ENCODE measurements around the gene DPY19L2. TPM values are rescaled to one million over a fixed set of nuclear protein-coding genes. Genes with fewer than 3 reads are reported as not detected.
"Not testable (repeated sequence)": the region's sequence is repeated elsewhere in the genome, so short reads cannot be mapped to it uniquely, and the experiment has no call there.

DPY19L2 gene
- total RNA-seq, 1 donor from 2014 or later, result 36.3 TPM

DNA sequence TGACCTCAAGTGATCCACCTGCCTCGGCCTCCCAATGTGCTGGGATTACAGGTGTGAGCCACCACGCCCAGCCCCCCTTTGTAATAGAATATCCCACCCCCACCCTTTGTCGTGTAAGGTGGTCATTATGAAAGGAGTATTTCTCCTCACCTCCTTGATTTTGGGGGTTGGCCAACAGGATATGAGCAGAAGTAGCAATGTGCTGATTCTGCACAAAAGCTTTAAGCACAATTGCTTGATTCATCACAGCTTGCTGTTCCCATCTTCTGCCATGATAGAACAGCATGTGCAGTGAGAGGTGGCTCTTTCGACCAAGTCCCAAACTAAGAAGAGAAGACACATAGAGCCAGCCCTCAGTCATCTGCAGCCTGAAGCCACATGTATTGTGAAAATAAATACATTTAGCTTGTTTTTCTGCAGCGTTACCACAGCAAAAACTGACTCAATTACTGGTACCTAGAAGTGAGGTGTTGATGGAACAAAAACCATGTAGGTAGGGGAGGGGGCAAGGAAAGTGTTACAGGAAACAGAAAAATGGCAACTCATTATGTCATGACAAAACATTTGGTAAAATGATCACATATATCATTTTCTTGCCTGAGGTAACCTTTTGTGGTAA lies 122.9 kb downstream of the DPY19L2 start:
- DNase-seq (ENCODE audit: low spot score in 2 of 2); FAIRE-seq: not testable (repeated sequence)

DNA sequence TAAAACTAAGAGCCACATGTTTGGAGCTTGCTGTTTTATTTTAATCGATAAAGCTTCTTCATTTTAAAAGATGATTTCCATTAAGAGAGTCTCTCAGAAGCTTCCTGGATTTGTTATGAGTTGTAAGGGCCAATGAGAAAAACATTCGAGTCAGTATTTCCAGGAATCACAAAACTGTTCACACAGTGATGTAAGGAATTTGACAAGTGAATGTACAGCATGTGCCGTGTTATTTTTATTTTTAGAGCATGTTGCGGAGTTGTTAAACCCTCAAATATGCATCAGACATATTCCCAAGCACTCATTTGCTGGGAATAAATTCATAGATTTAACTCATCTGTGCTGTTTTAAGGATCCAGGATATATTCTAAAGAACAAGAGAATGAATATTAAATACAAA lies 129.6 kb downstream of the DPY19L2 start:
- FAIRE-seq; DNase-seq (ENCODE audit: low spot score in 2 of 2): not testable (repeated sequence)

DNA sequence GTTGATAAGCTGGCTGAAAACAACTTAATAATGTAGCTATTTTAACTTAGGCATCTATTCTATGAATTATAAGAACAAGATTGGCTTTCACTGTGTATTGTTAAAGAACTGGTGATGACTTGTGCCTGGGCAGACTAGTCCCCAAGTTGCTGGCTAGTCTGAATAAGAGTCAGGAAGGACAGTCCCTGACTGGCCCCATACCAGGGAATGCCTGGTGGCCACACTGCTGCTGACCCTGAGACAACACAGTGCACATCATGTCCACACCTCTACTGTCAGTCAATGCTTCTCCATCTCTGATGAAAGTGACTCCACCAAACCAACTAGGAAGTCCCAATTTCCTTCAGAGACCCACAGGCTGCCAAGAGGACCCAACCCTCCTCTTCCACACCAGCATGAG lies 130.5 kb downstream of the DPY19L2 start:
- DNase-seq (ENCODE audit: low spot score in 2 of 2); FAIRE-seq: not testable (repeated sequence)

GRCh38 chr12:63529641-63530040 lies 138.7 kb downstream of the DPY19L2 start:
- DNase-seq (ENCODE audit: low spot score in 2 of 2); FAIRE-seq: not testable (repeated sequence)

DNA sequence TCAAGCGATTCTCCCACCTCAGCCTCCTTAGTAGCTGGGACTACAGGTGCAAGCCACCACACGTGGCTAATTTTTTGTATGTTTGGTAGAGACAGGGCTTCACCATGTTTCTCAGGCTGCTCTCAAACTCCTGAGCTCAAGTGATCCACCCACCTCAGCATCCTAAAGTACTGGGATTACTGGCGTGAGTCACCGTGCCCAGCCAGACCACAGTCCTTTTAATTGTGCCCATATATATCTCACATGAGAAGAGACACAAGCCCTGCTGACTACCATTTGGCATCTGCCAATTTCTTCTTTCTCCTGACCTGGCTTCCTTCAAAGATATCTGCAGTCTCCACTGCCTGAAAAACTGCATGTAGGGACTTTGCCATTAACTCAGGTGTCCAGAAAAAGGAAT lies 142.5 kb downstream of the DPY19L2 start:
- no peak for FAIRE-seq
- DNase-seq (ENCODE audit: low spot score in 2 of 2), result no peak

GRCh38 chr12:63521706-63522105 lies 146.6 kb downstream of the DPY19L2 start:
- FAIRE-seq, result no peak
- no peak for DNase-seq (ENCODE audit: low spot score in 2 of 2)

Other genes with a start within 250 kb of the DPY19L2 start
- 13.5 TPM for gene RXYLT1, start 111.4 kb upstream of the DPY19L2 start, total RNA-seq
- 40.8 TPM for gene SRGAP1, start 176.2 kb upstream of the DPY19L2 start, total RNA-seq